HepG2 (cell line): ENCODE measurements around the gene P2RY2. TPM values are rescaled to one million over a fixed set of nuclear protein-coding genes. Genes with fewer than 3 reads are reported as not detected.
A peak's percentile ranks its signal among the peaks of the same experiment; 100 is the strongest.

ENCODE experiments used
- EP300 ChIP-seq, 3 experiments: sonication (generic) in 1 of 3; formaldehyde crosslinking in 1 of 3; IDR thresholded peaks; 2 replicates each; pipeline versions ENCODE4 v1.5.1 to v1.6.1; 2011 to 2020; ENCODE audit warnings: low read depth in 2 of 3, low read length in 2 of 3, borderline replicate concordance in 1 of 3, improper control_type of control experiment in 1 of 3, mild to moderate bottlenecking in 1 of 3, missing genetic modification reagents in 1 of 3, moderate library complexity in 1 of 3
- NR2F1 ChIP-seq, 2 experiments: fragments of 450-650 bp in 1 of 2; formaldehyde crosslinking in 1 of 2; IDR thresholded peaks; 2 replicates each; pipeline versions ENCODE4 v1.5.0 to v1.6.1; 2016 to 2020; ENCODE audit warnings: mild to moderate bottlenecking in 1 of 2, missing compliant biosample characterization in 1 of 2, missing genetic modification reagents in 1 of 2, moderate library complexity in 1 of 2
- SAP130 ChIP-seq: IDR thresholded peaks from 2 replicates; pipeline ENCODE4 v1.6.1; 2016; ENCODE audit warnings: low read depth
- TARDBP ChIP-seq: sonication (generic); formaldehyde crosslinking; IDR thresholded peaks from 2 replicates; pipeline ENCODE4 v1.8.0; 2022; ENCODE audit warnings: mild to moderate bottlenecking, missing genetic modification reagents
- TBX2 ChIP-seq: sonication (generic); formaldehyde crosslinking; IDR thresholded peaks from 2 replicates; pipeline ENCODE4 v1.5.0; 2020; ENCODE audit warnings: missing genetic modification reagents, mild to moderate bottlenecking, borderline replicate concordance
- TCF12 ChIP-seq, 2 experiments: fragments of 450-650 bp in 1 of 2; sonication (generic) in 1 of 2; formaldehyde crosslinking in 1 of 2; IDR thresholded peaks; 2 replicates each; pipeline versions ENCODE4 v1.6.1 to v1.8.0; 2017 to 2022; ENCODE audit warnings: antibody characterized with exemption in 1 of 2, mild to moderate bottlenecking in 1 of 2, missing genetic modification reagents in 1 of 2, moderate library complexity in 1 of 2
- YEATS2 ChIP-seq: sonication (generic); formaldehyde crosslinking; IDR thresholded peaks from 2 replicates; pipeline ENCODE4 v1.4.0; 2020; ENCODE audit warnings: missing genetic modification reagents, borderline replicate concordance
- ZFY ChIP-seq: sonication (generic); formaldehyde crosslinking; IDR thresholded peaks from 2 replicates; pipeline ENCODE4 v1.4.0; 2020; ENCODE audit warnings: missing genetic modification reagents
- ZNF138 ChIP-seq: sonication (generic); formaldehyde crosslinking; IDR thresholded peaks from 2 replicates; pipeline ENCODE4 v1.5.0; 2020; ENCODE audit warnings: mild to moderate bottlenecking, low read depth, missing genetic modification reagents
- ZNF556 ChIP-seq: sonication (generic); formaldehyde crosslinking; IDR thresholded peaks from 2 replicates; pipeline ENCODE4 v1.4.0; 2020; ENCODE audit warnings: mild to moderate bottlenecking, missing genetic modification reagents, borderline replicate concordance
- ZNF607 ChIP-seq: sonication (generic); formaldehyde crosslinking; IDR thresholded peaks from 2 replicates; pipeline ENCODE4 v1.5.1; 2020; ENCODE audit warnings: missing genetic modification reagents, mild to moderate bottlenecking, borderline replicate concordance
- polyA plus RNA-seq, 8 experiments: library from polyadenylated mRNA; depleted of rRNA in 3 of 8; stranded (reverse) in 7 of 8; unstranded in 1 of 8; fragments of >200 nt; fragmentation: Illumina TruSeq in 4 of 8; extraction: Trizol in 4 of 8; gene quantifications; 2 replicates each; pipeline versions ENCODE4 v1.2.1 to v1.2.3, GENCODE V29; 2011 to 2016; ENCODE audit warnings: low read depth in 4 of 8, missing spikeins in 1 of 8, mixed read lengths in 1 of 8; ENCODE audit not compliant: insufficient read depth in 1 of 8
- total RNA-seq, 5 experiments: library from RNA; depleted of rRNA; stranded (reverse); fragments of >200 nt; fragmentation: Illumina TruSeq; extraction: Trizol; gene quantifications; 2 replicates each; pipeline ENCODE4 v1.2.3, GENCODE V29; 2016; ENCODE audit warnings: low read depth in 1 of 5
- TF ChIP-seq, protein P1 (sequence below): sonication (generic); formaldehyde crosslinking; IDR thresholded peaks from 2 replicates; pipeline ENCODE4 v1.8.1; 2023; ENCODE audit warnings: missing genetic modification reagents, inconsistent platforms, borderline replicate concordance
- TF ChIP-seq, protein P2 (sequence below): sonication (generic); formaldehyde crosslinking; IDR thresholded peaks from 2 replicates; pipeline ENCODE4 v1.5.0; 2020; ENCODE audit warnings: missing genetic modification reagents
- TF ChIP-seq, protein P3 (sequence below): IDR thresholded peaks from 2 replicates; pipeline ENCODE4 v1.6.1; 2016; ENCODE audit warnings: missing genetic modification reagents, missing compliant biosample characterization
- TF ChIP-seq, protein P4 (sequence below): IDR thresholded peaks from 2 replicates; pipeline ENCODE4 v1.6.1; 2016; ENCODE audit warnings: missing compliant biosample characterization, missing genetic modification reagents, borderline replicate concordance
- TF ChIP-seq, protein P5 (sequence below): sonication (generic); formaldehyde crosslinking; IDR thresholded peaks from 2 replicates; pipeline ENCODE4 v1.8.0; 2022; ENCODE audit warnings: missing genetic modification reagents, mild to moderate bottlenecking, borderline replicate concordance
- TF ChIP-seq, protein P6 (sequence below): sonication (generic); formaldehyde crosslinking; IDR thresholded peaks from 2 replicates; pipeline ENCODE4 v1.5.1; 2020; ENCODE audit warnings: mild to moderate bottlenecking, missing genetic modification reagents, moderate library complexity

P2RY2 gene
- total and polyA plus RNA-seq, 2 of the 13 experiments (the other 11 are each of a cell fraction or from before 2014, with no cell fraction given) = 0.95 to 3.1 TPM

DNA sequence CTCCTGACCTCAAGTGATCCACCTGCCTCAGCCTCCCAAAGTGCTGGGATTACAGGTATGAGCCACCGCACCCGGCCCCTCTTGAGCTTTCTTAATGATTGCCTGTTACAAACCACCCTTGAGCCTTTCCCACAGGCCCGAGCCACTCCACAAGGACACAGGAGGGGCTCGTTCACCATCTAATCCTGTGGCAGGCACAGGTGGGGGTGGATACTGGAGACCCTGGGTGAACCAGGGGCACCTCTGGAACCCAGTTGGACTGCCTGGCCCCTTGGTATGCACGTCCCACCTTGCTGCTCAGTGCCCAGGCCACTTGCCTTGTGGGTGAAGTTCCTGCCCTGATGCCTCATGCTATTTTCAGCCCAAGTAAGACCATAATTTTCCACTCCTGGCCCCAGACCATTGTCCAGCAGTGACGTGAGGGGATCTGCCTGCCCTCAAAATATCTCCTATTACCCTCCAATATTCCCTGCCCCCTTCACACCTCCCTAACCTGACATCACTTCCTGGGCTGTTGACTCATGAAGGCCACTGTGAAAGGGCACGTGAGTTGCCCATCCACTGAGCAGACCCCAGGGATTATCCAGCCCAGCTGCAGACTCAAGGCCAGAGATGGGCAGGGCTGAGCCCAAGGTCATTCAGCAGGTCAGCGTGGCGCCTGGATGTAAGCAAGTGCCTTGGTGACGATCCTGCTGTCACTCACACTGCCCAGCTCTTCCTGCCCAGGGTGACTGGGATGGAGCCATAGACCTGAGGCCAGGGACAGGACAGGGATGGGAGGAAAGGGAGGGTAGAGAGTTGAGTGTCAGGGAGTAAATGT is 19.6 kb downstream of the P2RY2 start (continued):
- TF ChIP-seq SAP130 (CRISPR knock-in tag) (peak; percentile 88), ZNF556 (CRISPR knock-in tag) (no peak), YEATS2 (peak; percentile 77; the same call in 1 of the 2 replicates), ZFY (CRISPR knock-in tag) (peak; percentile 39; the same call in 1 of the 2 replicates), ZNF607 (CRISPR knock-in tag) (peak; percentile 96), EP300 (IDR thresholded peaks at IDR 0.05; ENCODE audit: low read depth in 2 of 2, low read length in 2 of 2) (peak in 1 of 2 experiments; percentile 44; a peak in 2 of 4 replicates), EP300 (CRISPR knock-in tag; IDR thresholded peaks at IDR 0.05; ENCODE audit: borderline replicate concordance) (peak; percentile 73; the same call in 1 of the 2 replicates), TBX2 (peak; percentile 99), TCF12 (IDR thresholded peaks at IDR 0.05) (no peak), TCF12 (CRISPR knock-in tag; IDR thresholded peaks at IDR 0.05) (peak; percentile 30; the same call in 1 of the 2 replicates), NR2F1 (CRISPR knock-in tag; IDR thresholded peaks at IDR 0.05) (peak; percentile 63 to 73; a peak in 3 of 4 replicates), TARDBP (CRISPR knock-in tag) (peak; percentile 76; the same call in 1 of the 2 replicates), ZNF138 (no peak)
- TF ChIP-seq, protein P1, sequence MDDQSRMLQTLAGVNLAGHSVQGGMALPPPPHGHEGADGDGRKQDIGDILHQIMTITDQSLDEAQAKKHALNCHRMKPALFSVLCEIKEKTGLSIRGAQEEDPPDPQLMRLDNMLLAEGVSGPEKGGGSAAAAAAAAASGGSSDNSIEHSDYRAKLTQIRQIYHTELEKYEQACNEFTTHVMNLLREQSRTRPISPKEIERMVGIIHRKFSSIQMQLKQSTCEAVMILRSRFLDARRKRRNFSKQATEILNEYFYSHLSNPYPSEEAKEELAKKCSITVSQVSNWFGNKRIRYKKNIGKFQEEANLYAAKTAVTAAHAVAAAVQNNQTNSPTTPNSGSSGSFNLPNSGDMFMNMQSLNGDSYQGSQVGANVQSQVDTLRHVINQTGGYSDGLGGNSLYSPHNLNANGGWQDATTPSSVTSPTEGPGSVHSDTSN (CRISPR knock-in tag) = 0 out of 2 replicates have a peak, but pooled peaks have one; percentile 45
- TF ChIP-seq, protein P2, sequence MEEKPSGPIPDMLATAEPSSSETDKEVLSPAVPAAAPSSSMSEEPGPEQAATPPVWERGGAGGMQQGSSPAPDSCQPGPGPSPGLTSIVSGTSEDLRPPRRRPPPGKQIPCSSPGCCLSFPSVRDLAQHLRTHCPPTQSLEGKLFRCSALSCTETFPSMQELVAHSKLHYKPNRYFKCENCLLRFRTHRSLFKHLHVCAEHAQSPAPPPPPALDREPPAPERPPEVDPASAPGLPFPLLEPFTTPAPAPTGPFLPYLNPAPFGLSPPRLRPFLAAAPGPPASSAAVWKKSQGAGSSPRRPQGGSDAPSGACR (CRISPR knock-in tag) = peak; percentile 67; the same call in 1 of the 2 replicates
- TF ChIP-seq, protein P3, sequence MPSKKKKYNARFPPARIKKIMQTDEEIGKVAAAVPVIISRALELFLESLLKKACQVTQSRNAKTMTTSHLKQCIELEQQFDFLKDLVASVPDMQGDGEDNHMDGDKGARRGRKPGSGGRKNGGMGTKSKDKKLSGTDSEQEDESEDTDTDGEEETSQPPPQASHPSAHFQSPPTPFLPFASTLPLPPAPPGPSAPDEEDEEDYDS = 0 out of 2 replicates have a peak, but pooled peaks have one; percentile 30
- TF ChIP-seq, protein P4, sequence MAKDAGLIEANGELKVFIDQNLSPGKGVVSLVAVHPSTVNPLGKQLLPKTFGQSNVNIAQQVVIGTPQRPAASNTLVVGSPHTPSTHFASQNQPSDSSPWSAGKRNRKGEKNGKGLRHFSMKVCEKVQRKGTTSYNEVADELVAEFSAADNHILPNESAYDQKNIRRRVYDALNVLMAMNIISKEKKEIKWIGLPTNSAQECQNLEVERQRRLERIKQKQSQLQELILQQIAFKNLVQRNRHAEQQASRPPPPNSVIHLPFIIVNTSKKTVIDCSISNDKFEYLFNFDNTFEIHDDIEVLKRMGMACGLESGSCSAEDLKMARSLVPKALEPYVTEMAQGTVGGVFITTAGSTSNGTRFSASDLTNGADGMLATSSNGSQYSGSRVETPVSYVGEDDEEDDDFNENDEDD (CRISPR knock-in tag) = peak; percentile 63; the same call in 1 of the 2 replicates
- TF ChIP-seq, protein P5, sequence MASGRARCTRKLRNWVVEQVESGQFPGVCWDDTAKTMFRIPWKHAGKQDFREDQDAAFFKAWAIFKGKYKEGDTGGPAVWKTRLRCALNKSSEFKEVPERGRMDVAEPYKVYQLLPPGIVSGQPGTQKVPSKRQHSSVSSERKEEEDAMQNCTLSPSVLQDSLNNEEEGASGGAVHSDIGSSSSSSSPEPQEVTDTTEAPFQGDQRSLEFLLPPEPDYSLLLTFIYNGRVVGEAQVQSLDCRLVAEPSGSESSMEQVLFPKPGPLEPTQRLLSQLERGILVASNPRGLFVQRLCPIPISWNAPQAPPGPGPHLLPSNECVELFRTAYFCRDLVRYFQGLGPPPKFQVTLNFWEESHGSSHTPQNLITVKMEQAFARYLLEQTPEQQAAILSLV (CRISPR knock-in tag) = peak; percentile 53; the same call in 1 of the 2 replicates
- TF ChIP-seq, protein P6, sequence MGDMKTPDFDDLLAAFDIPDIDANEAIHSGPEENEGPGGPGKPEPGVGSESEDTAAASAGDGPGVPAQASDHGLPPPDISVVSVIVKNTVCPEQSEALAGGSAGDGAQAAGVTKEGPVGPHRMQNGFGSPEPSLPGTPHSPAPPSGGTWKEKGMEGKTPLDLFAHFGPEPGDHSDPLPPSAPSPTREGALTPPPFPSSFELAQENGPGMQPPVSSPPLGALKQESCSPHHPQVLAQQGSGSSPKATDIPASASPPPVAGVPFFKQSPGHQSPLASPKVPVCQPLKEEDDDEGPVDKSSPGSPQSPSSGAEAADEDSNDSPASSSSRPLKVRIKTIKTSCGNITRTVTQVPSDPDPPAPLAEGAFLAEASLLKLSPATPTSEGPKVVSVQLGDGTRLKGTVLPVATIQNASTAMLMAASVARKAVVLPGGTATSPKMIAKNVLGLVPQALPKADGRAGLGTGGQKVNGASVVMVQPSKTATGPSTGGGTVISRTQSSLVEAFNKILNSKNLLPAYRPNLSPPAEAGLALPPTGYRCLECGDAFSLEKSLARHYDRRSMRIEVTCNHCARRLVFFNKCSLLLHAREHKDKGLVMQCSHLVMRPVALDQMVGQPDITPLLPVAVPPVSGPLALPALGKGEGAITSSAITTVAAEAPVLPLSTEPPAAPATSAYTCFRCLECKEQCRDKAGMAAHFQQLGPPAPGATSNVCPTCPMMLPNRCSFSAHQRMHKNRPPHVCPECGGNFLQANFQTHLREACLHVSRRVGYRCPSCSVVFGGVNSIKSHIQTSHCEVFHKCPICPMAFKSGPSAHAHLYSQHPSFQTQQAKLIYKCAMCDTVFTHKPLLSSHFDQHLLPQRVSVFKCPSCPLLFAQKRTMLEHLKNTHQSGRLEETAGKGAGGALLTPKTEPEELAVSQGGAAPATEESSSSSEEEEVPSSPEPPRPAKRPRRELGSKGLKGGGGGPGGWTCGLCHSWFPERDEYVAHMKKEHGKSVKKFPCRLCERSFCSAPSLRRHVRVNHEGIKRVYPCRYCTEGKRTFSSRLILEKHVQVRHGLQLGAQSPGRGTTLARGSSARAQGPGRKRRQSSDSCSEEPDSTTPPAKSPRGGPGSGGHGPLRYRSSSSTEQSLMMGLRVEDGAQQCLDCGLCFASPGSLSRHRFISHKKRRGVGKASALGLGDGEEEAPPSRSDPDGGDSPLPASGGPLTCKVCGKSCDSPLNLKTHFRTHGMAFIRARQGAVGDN (CRISPR knock-in tag) = peak; percentile 97
